PFSK-1 (cell line): Measurements from ENCODE around the gene NUP188.

ENCODE experiments used
- FOXP2 ChIP-seq: optimal IDR thresholded peaks from 2 replicates; pipeline ENCODE3; 2011; ENCODE audit warnings: borderline replicate concordance, control low read depth, inconsistent platforms; ENCODE audit not compliant: insufficient read depth; ENCODE audit errors: extremely low read length, extremely low read depth
- POLR2AphosphoS5 ChIP-seq: IDR thresholded peaks from 2 replicates; pipeline ENCODE4 v1.6.1; 2012; ENCODE audit warnings: low read depth, mild to moderate bottlenecking, control low read depth, low read length, moderate library complexity
- SIN3A ChIP-seq: IDR thresholded peaks from 2 replicates; pipeline ENCODE4 v1.6.1; 2012; ENCODE audit warnings: mild to moderate bottlenecking, low read length, moderate library complexity, borderline replicate concordance; ENCODE audit not compliant: insufficient read depth
- TAF1 ChIP-seq: IDR thresholded peaks from 2 replicates; pipeline ENCODE4 v1.6.1; 2012; ENCODE audit warnings: low read length, control low read depth, borderline replicate concordance; ENCODE audit not compliant: insufficient read depth
- TF ChIP-seq, protein P1 (sequence below), 2 experiments: IDR thresholded peaks; 2 replicates each; pipeline versions ENCODE4 v1.6.1 to v1.8.0; 2011 to 2012; ENCODE audit warnings: low read depth in 2 of 2, low read length in 2 of 2, control low read depth in 1 of 2, inconsistent platforms in 1 of 2, mild to moderate bottlenecking in 1 of 2, moderate library complexity in 1 of 2; ENCODE audit not compliant: insufficient read depth in 1 of 2

Gene NUP188

DNA sequence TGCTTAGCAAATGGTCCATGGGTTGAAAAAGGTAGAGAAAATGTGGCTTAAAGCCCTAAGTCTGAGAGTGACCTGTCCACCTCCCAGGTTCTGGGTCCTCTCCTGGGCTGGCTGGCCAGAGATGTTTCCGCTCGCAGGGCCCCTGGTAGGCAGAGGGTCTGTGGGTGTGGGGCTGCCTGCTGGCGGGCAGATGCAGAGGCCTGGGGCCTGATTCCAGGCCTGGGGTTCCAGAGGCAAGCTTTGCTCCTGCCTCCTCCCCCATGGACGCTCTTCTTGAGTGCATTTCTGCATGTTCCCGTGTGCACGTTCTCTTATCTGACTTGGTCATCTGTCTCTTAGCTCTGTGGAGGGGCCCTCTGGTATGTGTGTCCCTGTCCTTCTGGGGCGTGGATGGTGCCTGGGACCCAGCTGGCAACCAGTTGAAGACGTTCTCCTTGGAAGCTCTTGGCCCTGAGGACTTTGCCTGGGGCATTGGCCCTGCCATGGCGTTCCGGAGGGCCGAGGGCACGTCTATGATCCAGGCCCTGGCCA lies 92.7 kb downstream of the NUP188 start:
- no peak for TF ChIP-seq POLR2AphosphoS5
- TF ChIP-seq, protein P1, sequence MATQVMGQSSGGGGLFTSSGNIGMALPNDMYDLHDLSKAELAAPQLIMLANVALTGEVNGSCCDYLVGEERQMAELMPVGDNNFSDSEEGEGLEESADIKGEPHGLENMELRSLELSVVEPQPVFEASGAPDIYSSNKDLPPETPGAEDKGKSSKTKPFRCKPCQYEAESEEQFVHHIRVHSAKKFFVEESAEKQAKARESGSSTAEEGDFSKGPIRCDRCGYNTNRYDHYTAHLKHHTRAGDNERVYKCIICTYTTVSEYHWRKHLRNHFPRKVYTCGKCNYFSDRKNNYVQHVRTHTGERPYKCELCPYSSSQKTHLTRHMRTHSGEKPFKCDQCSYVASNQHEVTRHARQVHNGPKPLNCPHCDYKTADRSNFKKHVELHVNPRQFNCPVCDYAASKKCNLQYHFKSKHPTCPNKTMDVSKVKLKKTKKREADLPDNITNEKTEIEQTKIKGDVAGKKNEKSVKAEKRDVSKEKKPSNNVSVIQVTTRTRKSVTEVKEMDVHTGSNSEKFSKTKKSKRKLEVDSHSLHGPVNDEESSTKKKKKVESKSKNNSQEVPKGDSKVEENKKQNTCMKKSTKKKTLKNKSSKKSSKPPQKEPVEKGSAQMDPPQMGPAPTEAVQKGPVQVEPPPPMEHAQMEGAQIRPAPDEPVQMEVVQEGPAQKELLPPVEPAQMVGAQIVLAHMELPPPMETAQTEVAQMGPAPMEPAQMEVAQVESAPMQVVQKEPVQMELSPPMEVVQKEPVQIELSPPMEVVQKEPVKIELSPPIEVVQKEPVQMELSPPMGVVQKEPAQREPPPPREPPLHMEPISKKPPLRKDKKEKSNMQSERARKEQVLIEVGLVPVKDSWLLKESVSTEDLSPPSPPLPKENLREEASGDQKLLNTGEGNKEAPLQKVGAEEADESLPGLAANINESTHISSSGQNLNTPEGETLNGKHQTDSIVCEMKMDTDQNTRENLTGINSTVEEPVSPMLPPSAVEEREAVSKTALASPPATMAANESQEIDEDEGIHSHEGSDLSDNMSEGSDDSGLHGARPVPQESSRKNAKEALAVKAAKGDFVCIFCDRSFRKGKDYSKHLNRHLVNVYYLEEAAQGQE (IDR thresholded peaks at IDR 0.05; ENCODE audit: insufficient read depth in 1 of 2, low read depth in 2 of 2, low read length in 2 of 2): no peak
- TF ChIP-seq SIN3A: no peak
- TF ChIP-seq FOXP2: no peak
- no peak for TF ChIP-seq TAF1

DNA sequence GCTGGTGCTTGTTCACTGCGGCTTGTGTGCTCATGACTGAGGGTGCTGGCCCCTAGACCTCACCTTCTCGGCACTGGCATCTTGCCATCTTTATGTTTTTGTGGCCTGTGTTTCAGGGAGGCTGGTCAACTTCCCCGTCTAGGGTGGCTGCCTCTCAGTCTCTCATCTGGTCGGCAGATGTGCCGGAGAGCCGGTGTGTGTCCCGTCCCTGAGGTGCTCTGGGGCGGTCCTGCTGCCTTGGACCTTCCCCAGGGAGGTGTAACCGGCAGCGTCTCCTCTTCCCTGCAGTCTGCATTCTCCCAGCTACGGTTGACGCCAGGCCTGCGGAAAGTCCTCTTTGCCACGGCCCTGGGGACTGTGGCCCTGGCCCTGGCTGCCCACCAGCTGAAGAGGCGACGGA lies 94.5 kb downstream of the NUP188 start:
- TF ChIP-seq TAF1 (no peak), FOXP2 (no peak)

GRCh38 chr9:129052592-129052991 lies 105.1 kb downstream of the NUP188 start:
- TF ChIP-seq TAF1 (no peak), SIN3A (no peak), FOXP2 (no peak), POLR2AphosphoS5 (no peak)
- TF ChIP-seq, protein P1 (IDR thresholded peaks at IDR 0.05; ENCODE audit: insufficient read depth in 1 of 2, low read depth in 2 of 2, low read length in 2 of 2): no peak

DNA sequence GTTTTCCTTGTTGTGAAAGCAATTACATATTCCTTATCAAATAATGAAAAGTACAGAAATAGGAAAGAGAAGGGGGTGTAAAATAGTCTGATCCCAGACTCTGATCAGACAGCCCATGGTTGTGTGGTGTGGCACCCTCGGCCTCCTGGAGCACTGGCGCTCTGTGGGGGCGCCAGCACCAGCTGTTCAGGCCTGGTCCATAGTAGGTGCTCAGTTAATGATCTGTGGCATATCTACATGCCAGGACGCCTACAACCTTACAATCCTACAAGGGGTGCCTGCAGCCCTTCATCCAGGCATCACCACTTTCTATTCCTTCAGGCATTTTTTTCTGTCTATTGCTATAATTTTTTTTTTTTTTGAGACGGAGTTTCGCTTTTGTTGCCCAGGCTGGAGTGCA lies 105.5 kb downstream of the NUP188 start:
- TF ChIP-seq, protein P1 (IDR thresholded peaks at IDR 0.05; ENCODE audit: insufficient read depth in 1 of 2, low read depth in 2 of 2, low read length in 2 of 2): no peak
- TF ChIP-seq FOXP2 (no peak), SIN3A (no peak), TAF1 (no peak), POLR2AphosphoS5 (no peak)

DNA sequence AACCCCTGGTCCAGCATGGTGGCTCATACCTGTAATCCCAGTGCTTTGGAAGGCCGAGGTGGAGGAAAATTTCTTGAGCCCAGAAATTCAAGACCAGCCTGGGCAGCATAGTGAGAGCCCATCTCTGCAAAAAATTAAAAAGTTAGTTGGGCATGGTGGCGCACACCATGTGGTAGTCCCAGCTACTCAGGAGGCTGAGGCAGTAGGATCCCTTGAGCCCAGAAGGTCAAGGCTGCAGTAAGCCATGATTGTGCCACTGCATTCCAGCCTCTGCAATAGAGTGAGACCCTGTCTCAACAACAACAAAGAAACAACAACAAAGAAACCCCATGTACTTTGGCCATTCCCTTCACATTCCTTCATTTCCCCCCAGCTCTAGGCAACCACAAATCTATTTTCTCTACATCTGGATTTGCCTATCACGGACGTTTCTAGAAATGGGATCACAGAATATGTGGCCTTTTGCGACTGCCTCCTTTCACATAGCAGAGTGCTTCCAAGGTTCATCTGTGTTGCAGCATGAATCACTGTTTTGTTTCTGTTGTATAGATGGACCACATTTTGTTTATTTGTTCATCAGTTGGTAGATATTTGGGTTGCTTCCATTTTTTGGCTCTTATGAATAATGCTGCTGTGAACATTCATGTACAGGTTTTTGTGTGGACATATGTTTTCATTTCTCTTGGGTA lies 106.8 kb downstream of the NUP188 start:
- TF ChIP-seq POLR2AphosphoS5: no peak
- no peak for TF ChIP-seq FOXP2
- TF ChIP-seq TAF1: no peak
- TF ChIP-seq SIN3A: no peak
- TF ChIP-seq, protein P1 (IDR thresholded peaks at IDR 0.05; ENCODE audit: insufficient read depth in 1 of 2, low read depth in 2 of 2, low read length in 2 of 2): no peak
